ENCODE data around the gene U2AF2. TPM values are rescaled to one million over a fixed set of nuclear protein-coding genes. Genes with fewer than 3 reads are reported as not detected.

Gene U2AF2
- total and polyA plus RNA-seq, 9 of the 15 experiments (the other 6 are each of a cell fraction or from before 2014, with no cell fraction given): 3.0 to 331 (median 157) TPM

GRCh38 chr19:55643003-55643886, 11.6 kb upstream of the U2AF2 start, which contains the start of gene ZNF581 (continued):
- TF ChIP-seq POLR2G (IDR thresholded peaks at IDR 0.05; ENCODE audit: low read depth, low read length): peak; percentile 87
- TF ChIP-seq RNF2 (IDR thresholded peaks at IDR 0.05): 0 out of 2 replicates have a peak, but pooled peaks have one; percentile 41
- no peak for TF ChIP-seq POU5F1 (IDR thresholded peaks at IDR 0.05; ENCODE audit: borderline replicate concordance, low read depth, low read length, partially characterized antibody)
- no peak for TF ChIP-seq OTX1 (CRISPR knock-in tag; IDR thresholded peaks at IDR 0.05)
- TF ChIP-seq ZBTB34 (CRISPR knock-in tag; IDR thresholded peaks at IDR 0.05): no peak
- TF ChIP-seq ZSCAN32 (CRISPR knock-in tag; IDR thresholded peaks at IDR 0.05): no peak
- TF ChIP-seq PKNOX1 (IDR thresholded peaks at IDR 0.05): no peak
- no peak for TF ChIP-seq PREB (CRISPR knock-in tag; IDR thresholded peaks at IDR 0.05)
- no peak for TF ChIP-seq SMAD3 (CRISPR knock-in tag; conservative IDR thresholded peaks at IDR 0.05)
- no peak for TF ChIP-seq NELFE (IDR thresholded peaks at IDR 0.05; ENCODE audit: insufficient read depth, insufficient read length)
- TF ChIP-seq ZNF668 (CRISPR knock-in tag; IDR thresholded peaks at IDR 0.05): no peak
- TF ChIP-seq SIX5 (IDR thresholded peaks at IDR 0.05; ENCODE audit: borderline replicate concordance in 1 of 2, insufficient read depth in 1 of 2, low read depth in 1 of 2, low read length in 2 of 2): peak; percentile 39; a peak in 3 of 4 replicates
- peak; percentile 42; the same call in 1 of the 2 replicates for TF ChIP-seq NR2C1 (IDR thresholded peaks at IDR 0.05)
- peak; percentile 78 for TF ChIP-seq NR2C1 (tag; IDR thresholded peaks at IDR 0.05)
- TF ChIP-seq PHB2 (IDR thresholded peaks at IDR 0.05; ENCODE audit: low read depth): no peak
- TF ChIP-seq POLR2AphosphoS2 (IDR thresholded peaks at IDR 0.05; ENCODE audit: low read length): peak; percentile 90; the same call in 1 of the 2 replicates
- TF ChIP-seq KLF1 (tag; IDR thresholded peaks at IDR 0.05): no peak
- TF ChIP-seq NR2F6 (CRISPR knock-in tag; IDR thresholded peaks at IDR 0.05): no peak
- no peak for TF ChIP-seq TFAM (CRISPR knock-in tag; conservative IDR thresholded peaks at IDR 0.05)
- no peak for TF ChIP-seq ZNF512 (tag; IDR thresholded peaks at IDR 0.05)
- TF ChIP-seq ZNF699 (CRISPR knock-in tag; IDR thresholded peaks at IDR 0.05; ENCODE audit: insufficient replicate concordance): no peak
- no peak for TF ChIP-seq ZNF780A (CRISPR knock-in tag; IDR thresholded peaks at IDR 0.05)
- no peak for TF ChIP-seq PYGO2 (tag; IDR thresholded peaks at IDR 0.05)
- TF ChIP-seq ARID2 (IDR thresholded peaks at IDR 0.05): no peak
- peak; percentile 52 for TF ChIP-seq SMAD1 (IDR thresholded peaks at IDR 0.05; ENCODE audit: low read depth, low read length, partially characterized antibody)

All from K562 (cell line).